Muscle layer of colon (tissue), 2 donors: ENCODE results near the gene GLB1L3.
"Not testable (repeated sequence)": the region's sequence is repeated elsewhere in the genome, so short reads cannot be mapped to it uniquely, and the experiment has no call there.

Experiments
- H3K27ac ChIP-seq: one replicate; pipeline ENCODE4 v1.7.0; 2013; ENCODE audit warnings: low read depth, mild to moderate bottlenecking, low read length, moderate library complexity
- H3K27me3 ChIP-seq, 2 donors: one replicate each; pipeline ENCODE4 v1.7.0; 2013; ENCODE audit warnings: low read length in 2 of 2, mild to moderate bottlenecking in 2 of 2; ENCODE audit not compliant: insufficient read depth in 2 of 2, control insufficient read depth in 1 of 2
- H3K36me3 ChIP-seq: one replicate; pipeline ENCODE4 v1.7.0; 2013; ENCODE audit warnings: mild to moderate bottlenecking, low read length; ENCODE audit not compliant: insufficient read depth
- H3K4me1 ChIP-seq: one replicate; pipeline ENCODE4 v1.7.0; 2013; ENCODE audit warnings: mild to moderate bottlenecking, low read length; ENCODE audit not compliant: insufficient read depth
- H3K4me3 ChIP-seq, 2 donors: one replicate each; pipeline ENCODE4 v1.7.0; 2013; ENCODE audit warnings: low read length in 2 of 2, low read depth in 1 of 2, mild to moderate bottlenecking in 1 of 2, moderate library complexity in 1 of 2
- H3K9ac ChIP-seq: one replicate; pipeline ENCODE4 v1.7.0; 2013; ENCODE audit warnings: low read length
- H3K9me3 ChIP-seq: one replicate; pipeline ENCODE4 v1.7.0; 2013; ENCODE audit warnings: mild to moderate bottlenecking, low read length
- donor health status: abdominal sarcoma.
- donor health status: Adenocarcinoma of cecum.

GLB1L3 gene

DNA sequence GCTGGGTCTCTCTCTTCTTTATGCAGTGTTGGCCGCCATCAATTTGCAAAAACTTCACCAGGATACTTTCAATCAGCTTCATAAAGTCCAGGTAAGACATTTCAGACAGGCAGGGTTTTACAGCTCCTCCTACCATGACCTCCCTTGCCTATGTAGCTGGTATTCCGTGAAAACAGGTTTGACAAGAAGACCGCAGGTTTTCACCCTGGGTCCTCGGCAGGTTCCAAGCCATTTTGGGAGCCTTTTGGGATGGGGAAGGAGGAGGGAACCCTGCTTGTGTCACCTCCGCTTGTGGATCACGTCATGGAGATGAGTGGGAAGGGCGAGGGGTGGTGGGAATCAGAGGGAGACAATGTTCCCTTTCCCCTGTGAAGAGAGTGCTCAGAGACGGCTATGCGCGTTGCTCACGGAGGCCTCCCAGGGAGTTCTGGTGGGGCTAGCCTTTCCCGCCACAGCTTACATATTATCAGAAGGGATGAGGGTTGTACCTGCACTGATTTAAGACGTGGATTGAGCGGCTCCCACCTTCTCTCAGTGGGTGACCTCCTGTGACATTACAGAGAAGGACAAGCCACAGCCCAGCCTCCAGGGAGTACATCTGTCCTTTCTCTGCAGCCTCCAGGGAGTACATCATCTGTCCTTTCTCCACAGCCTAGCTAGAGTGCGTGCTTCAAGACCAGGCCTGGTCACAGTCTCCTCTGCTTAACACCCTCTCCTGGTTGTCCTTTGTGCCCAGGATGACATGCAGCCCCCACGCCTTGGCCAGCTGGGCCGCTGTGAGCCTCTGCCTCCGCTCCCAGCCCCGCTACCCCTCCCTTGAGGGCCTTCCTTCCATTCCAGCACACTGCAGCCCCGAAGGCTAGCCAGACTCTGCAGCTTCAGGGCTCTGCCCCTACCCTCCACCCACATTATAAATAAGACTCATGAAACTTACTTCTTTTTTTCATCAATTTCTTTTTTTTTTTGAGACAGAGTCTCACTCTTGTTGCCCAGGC lies 17.2 kb downstream of the GLB1L3 start:
- H3K9me3 ChIP-seq = no peaks in the 10 kb centered on the region
- no peak overlapping the region for H3K4me3 ChIP-seq
- H3K36me3 ChIP-seq = no peaks in the 10 kb centered on the region
- no peak overlapping the region for H3K9ac ChIP-seq
- H3K27ac ChIP-seq = no peak overlapping the region
- H3K27me3 ChIP-seq = no peaks in the 10 kb centered on the region
- H3K4me1 ChIP-seq = no peaks in the 10 kb centered on the region

DNA sequence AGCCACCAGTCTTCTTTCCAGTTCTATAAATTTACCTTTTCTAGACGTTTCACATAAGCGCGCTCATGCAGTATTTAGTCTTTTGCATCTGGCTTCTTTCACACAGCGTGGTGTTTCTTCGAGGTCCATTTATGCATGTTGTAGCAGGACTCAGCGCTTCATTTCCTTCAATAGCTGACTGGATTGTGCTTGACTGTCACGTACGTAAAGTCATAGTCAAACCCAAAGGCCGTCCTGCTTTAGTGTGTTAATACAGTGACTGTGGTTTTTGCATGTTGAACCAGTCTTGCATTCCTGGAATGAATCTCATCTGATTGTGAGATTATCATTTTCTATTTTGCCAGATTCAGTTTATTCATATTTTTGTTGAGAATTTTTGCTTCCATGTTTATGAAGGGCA lies 18.5 kb downstream of the GLB1L3 start:
- H3K27me3 ChIP-seq = no peaks in the 10 kb centered on the region
- no peak overlapping the region for H3K27ac ChIP-seq
- no peaks in the 10 kb centered on the region for H3K9me3 ChIP-seq
- H3K36me3 ChIP-seq = no peaks in the 10 kb centered on the region
- no peaks in the 10 kb centered on the region for H3K4me1 ChIP-seq
- no peak overlapping the region for H3K9ac ChIP-seq
- H3K4me3 ChIP-seq = no peak overlapping the region

DNA sequence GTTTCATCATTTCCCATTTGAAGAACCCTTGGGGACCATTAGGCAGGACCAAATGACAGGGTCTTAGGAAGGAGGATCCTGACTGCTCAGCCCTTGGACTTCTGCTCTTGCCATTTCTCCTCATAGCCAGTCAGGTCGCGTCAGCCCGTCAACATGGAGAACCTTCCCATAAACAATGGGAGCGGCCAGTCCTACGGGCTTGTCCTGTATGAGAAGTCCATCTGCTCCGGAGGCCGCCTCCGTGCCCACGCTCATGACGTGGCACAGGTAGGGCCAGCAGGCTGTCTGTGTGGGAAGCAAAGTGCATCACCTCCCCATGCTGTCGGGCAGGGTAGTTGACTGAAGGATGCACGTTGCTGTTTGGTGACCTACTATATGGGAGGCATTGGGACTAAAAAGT lies 36.0 kb downstream of the GLB1L3 start:
- no peak overlapping the region for H3K27ac ChIP-seq
- H3K9me3 ChIP-seq = peaks cover 5% of the 10 kb centered on the region
- no peaks in the 10 kb centered on the region for H3K4me1 ChIP-seq
- no peak overlapping the region for H3K9ac ChIP-seq
- no peaks in the 10 kb centered on the region for H3K27me3 ChIP-seq
- H3K4me3 ChIP-seq = no peak overlapping the region
- no peaks in the 10 kb centered on the region for H3K36me3 ChIP-seq

DNA sequence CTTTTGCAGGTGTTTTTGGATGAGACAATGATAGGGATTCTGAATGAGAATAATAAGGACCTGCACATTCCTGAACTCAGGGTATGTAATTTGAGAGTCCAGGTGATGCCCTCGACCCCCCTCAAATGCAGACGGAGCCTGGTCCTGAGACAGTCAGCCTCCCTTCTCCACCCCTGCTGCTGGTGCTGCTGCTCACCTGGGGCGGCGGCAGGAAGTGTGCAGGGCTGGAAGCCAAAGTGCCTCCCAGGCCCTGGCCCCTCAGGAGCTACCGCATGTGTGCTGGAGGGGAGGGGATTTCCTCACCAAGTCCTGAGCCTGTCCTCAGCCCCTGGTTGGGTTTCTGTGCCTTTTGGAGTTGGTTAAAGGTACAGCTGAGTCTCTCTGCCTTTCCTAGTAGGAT lies 36.6 kb downstream of the GLB1L3 start:
- Histone ChIP-seq H3K4me1 (no peaks in the 10 kb centered on the region), H3K4me3 (no peak overlapping the region), H3K27me3 (no peaks in the 10 kb centered on the region), H3K36me3 (no peaks in the 10 kb centered on the region), H3K9me3 (peaks cover 7% of the 10 kb centered on the region), H3K9ac (no peak overlapping the region), H3K27ac (no peak overlapping the region)

DNA sequence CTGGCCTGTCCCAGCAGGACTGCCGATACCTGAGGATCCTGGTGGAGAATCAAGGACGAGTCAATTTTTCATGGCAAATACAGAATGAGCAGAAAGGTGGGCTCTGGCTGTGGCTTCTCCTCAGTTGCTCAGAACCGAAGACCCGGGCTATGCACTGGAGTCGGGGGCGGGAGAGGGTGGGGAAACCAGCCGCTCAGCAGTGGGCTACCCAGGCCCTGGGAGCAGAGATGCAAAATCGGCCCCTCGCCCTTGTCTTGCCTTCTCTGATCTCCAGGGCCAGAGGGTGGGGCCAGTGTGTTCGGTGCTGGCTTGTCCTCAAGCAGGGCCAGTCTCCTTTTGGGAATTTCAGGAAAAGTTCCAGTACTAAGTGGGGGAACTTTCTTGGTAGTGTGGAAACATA lies 37.2 kb downstream of the GLB1L3 start:
- Histone ChIP-seq H3K9ac (no peak overlapping the region), H3K27ac (no peak overlapping the region), H3K9me3 (peaks cover 7% of the 10 kb centered on the region), H3K4me3 (no peak overlapping the region), H3K36me3 (no peaks in the 10 kb centered on the region), H3K27me3 (no peaks in the 10 kb centered on the region), H3K4me1 (no peaks in the 10 kb centered on the region)

DNA sequence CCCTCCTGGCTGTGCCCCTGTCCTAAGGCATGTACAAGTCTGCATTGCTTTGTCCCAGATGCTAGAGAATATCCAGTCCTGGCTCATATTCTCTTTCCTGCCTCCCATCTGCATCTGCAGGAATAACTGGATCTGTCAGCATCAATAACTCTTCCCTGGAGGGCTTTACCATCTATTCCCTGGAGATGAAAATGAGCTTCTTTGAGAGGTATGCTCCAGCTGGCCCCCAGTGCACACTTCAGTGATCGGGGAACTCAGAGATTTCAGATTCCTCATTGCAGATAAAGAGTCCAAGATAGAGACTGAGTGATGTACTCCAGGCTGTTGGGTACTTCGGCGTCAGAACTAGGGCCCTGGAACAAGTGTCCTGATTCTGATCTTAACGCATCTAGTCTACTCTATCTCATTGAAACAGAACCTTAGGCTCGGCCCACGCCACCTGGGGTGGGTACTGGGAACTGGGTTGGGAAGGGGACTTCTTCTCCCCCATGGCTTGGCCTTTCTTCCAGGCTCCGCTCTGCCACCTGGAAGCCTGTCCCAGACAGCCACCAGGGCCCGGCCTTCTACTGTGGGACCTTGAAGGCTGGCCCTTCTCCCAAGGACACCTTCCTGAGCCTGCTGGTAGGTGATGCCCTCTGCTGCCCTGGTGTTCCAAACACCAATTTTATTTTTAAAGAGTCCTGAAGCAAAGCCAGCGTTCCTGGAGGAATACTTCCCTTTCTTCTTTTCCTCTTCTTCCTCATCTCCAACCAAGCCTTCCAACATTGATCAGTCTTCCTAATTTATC lies 37.8 kb downstream of the GLB1L3 start:
- Histone ChIP-seq H3K9ac (no peak overlapping the region), H3K4me1 (no peaks in the 10 kb centered on the region), H3K36me3 (no peaks in the 10 kb centered on the region), H3K27ac (no peak overlapping the region), H3K9me3 (peaks cover 7% of the 10 kb centered on the region), H3K4me3 (no peak overlapping the region), H3K27me3 (no peaks in the 10 kb centered on the region)

DNA sequence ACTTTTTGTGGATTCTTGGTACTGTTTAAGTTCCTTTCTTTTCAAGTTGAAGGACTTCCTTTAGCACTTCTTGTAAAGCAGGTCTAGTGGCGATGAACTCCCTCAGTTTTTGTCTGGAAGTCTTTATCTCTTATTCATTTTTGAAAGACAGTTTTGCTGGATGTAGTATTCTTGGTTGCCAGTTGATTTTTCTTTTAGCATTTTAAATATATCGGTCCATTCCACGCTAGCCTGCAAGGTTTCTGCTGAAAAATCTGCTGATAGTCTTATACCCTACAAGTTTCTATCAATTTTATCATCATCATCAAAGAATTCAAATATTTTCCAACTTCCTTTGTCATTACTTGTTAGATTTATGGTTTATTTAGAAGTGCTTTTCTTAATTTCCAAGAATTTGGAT lies 40.9 kb downstream of the GLB1L3 start:
- Histone ChIP-seq H3K27me3 (no peaks in the 10 kb centered on the region), H3K9ac (no peak overlapping the region), H3K27ac (no peak overlapping the region), H3K36me3 (no peaks in the 10 kb centered on the region), H3K4me1 (no peaks in the 10 kb centered on the region), H3K4me3 (no peak overlapping the region), H3K9me3 (peaks cover 11% of the 10 kb centered on the region)

DNA sequence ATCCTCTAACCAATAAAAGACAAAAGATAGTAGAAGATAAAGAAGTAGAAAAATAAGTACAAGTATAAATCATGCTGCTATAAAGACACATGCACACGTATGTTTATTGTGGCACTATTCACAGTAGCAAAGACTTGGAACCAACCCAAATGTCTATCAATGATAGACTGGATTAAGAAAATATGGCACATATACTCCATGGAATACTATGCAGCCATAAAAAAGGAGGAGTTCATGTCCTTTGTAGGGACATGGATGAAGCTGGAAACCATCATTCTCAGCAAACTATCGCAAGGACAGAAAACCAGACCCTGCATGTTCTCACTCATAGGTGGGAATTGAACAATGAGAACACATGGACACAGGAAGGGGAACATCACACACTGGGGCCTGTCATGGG lies 45.2 kb downstream of the GLB1L3 start:
- H3K27me3 ChIP-seq, H3K36me3 ChIP-seq, H3K9ac ChIP-seq, H3K27ac ChIP-seq, H3K4me1 ChIP-seq, H3K4me3 ChIP-seq: not testable (repeated sequence)
- H3K9me3 ChIP-seq = peaks cover 11% of the 10 kb centered on the region

DNA sequence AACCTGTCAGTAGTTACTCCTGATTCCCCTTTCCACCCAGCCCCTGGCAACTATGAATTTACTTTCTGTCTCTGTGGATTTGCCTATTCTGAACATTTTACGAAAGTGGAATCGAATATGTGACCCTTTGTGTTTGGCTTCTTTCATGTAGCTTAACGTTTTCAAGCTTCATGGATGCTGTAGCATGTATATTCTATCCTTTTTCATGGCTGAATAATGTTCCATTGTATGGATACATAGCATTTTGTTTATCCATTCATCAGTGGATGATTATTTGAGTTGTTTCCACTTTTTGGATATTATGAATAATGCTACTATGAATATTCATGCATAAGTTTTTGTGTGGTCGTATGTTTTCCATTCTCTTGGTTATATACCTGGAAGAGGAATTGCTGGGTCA lies 46.4 kb downstream of the GLB1L3 start:
- Histone ChIP-seq H3K9me3 (peaks cover 4% of the 10 kb centered on the region), H3K27ac (no peak overlapping the region), H3K4me1 (no peaks in the 10 kb centered on the region), H3K4me3 (no peak overlapping the region), H3K9ac (no peak overlapping the region), H3K36me3 (no peaks in the 10 kb centered on the region), H3K27me3 (no peaks in the 10 kb centered on the region)

DNA sequence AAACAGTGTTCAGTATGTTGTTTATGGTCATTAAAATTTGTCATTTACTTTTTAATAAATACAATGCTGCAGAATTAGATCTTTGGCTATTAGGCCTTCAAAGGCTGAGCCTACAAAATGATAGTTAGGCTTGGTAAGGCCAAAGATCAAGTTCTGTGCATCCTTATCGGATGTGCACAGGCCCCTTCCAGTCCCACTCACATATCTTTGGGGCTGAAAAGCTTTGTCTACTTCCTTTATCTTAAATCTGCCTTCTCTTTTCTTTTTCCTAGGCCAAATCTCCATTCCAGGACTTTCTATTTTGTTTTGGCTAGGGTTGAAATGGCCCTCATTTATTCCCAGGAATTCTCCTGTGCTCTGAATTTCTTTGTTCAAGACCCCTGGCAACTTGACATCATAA lies 52.3 kb downstream of the GLB1L3 start:
- H3K9me3 ChIP-seq = no peaks in the 10 kb centered on the region
- no peak overlapping the region for H3K4me3 ChIP-seq
- no peak overlapping the region for H3K9ac ChIP-seq
- H3K27ac ChIP-seq = no peak overlapping the region
- H3K4me1 ChIP-seq = peaks cover 9% of the 10 kb centered on the region
- H3K27me3 ChIP-seq = peaks cover 0 to 4% of the 10 kb centered on the region in 2 donors
- H3K36me3 ChIP-seq = no peaks in the 10 kb centered on the region

DNA sequence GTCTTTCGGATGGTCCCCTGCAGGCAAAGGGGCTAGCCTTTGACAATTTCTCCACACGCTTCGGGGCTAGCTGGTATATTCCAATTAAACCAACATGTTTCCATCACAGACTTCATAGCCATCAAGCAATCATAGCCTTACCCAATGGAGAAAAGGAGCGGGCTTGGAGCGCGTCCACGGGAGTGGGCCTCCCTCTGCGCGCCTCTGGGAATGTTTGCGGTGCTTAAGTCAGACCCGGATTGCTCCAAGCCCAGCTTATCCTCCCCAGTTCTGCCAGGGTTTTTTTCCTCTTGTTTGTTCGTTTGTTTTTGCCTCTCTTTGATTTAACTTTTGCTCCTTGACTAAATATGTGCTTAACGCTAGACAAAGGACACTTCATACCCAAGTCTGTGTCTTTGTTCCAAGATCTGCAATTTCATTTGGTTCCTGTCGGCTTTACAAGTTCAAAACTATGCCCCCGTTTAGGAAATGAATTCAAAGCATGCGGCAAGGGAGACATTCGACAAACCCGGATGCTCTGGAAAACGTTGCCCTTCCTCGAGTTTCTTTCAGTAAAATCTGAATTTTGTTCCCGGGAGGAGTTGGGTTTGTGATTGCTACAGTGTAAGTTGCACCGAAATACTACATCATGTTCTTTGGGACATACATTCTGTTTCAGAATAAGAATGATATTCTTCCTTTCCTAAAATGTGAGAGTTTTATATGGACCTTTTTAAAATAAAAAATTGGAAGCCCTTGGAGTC lies 54.6 kb downstream of the GLB1L3 start:
- H3K9me3 ChIP-seq = no peaks in the 10 kb centered on the region
- H3K9ac ChIP-seq = no peak overlapping the region
- peak overlapping the region in 1 of 2 donors; percentile 47 for H3K4me3 ChIP-seq
- peaks cover 0 to 4% of the 10 kb centered on the region in 2 donors for H3K27me3 ChIP-seq
- H3K27ac ChIP-seq = peak overlapping the region; percentile 67
- peaks cover 9% of the 10 kb centered on the region for H3K4me1 ChIP-seq
- H3K36me3 ChIP-seq = no peaks in the 10 kb centered on the region
